NB4 (cell line): Measurements from ENCODE around the gene TMEM181.

Source experiments
- MYC ChIP-seq: IDR thresholded peaks from 2 replicates; pipeline ENCODE4 v1.6.1; 2011; ENCODE audit warnings: low read depth, low read length
- POLR2A ChIP-seq: IDR thresholded peaks from 2 replicates; pipeline ENCODE4 v1.6.1; 2011; ENCODE audit warnings: mild to moderate bottlenecking; ENCODE audit not compliant: insufficient read length; ENCODE audit errors: extremely low read depth
- TF ChIP-seq, protein P1 (sequence below): IDR thresholded peaks from one replicate; pipeline ENCODE4 v1.5.1; 2012; ENCODE audit warnings: low read depth, low read length
- TF ChIP-seq, protein P2 (sequence below): IDR thresholded peaks from 2 replicates; pipeline ENCODE4 v1.6.1; 2011; ENCODE audit warnings: low read depth, low read length

DNA sequence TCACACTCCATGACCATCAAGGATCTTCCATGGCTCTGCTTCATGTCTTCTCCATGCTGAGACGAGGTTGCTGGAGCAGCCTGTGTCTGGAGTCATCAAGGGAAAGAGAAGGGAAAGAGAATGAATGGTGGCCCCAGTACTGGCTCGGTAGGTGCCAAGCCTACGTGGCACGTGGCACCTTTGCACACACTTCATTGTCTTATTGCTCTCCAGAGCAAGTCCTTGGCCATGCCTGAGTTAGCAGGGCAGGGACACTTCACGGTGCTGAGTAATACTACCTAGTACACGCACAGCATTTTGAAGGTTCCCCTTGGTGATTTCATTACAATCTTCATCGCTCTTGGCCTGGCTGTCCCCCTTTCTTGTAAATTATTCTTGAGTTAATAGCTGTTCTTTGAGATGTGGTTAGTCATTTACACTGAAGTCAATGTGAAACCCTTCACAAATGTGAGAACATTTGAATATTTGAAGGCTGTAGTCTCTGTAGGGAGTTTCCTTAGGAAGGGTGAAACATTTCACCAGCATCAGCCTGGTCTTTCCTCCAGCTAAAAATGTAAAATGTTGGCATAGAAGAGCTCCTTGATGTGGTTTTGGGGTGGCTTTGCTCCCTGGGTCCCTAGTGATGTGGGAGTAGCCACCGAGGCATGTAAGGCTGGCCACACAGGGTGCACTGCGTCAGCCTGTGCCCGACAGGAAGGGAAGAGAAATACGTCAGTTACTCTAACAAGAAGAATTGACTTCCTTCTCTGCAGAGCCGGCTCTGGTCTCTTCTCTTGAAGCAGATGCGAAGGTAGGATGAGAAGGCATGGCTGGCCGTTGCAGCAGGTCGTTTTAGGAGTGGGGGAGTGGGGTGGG, 89.6 kb downstream of the TMEM181 start, which contains the start of gene SYTL3:
- TF ChIP-seq, protein P1, sequence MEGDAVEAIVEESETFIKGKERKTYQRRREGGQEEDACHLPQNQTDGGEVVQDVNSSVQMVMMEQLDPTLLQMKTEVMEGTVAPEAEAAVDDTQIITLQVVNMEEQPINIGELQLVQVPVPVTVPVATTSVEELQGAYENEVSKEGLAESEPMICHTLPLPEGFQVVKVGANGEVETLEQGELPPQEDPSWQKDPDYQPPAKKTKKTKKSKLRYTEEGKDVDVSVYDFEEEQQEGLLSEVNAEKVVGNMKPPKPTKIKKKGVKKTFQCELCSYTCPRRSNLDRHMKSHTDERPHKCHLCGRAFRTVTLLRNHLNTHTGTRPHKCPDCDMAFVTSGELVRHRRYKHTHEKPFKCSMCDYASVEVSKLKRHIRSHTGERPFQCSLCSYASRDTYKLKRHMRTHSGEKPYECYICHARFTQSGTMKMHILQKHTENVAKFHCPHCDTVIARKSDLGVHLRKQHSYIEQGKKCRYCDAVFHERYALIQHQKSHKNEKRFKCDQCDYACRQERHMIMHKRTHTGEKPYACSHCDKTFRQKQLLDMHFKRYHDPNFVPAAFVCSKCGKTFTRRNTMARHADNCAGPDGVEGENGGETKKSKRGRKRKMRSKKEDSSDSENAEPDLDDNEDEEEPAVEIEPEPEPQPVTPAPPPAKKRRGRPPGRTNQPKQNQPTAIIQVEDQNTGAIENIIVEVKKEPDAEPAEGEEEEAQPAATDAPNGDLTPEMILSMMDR: no peak
- TF ChIP-seq POLR2A (peak; percentile 14), MYC (peak; percentile 71)
- TF ChIP-seq, protein P2, sequence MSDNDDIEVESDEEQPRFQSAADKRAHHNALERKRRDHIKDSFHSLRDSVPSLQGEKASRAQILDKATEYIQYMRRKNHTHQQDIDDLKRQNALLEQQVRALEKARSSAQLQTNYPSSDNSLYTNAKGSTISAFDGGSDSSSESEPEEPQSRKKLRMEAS: peak; percentile 58; the same call in 1 of the 2 replicates
